Stimulated activated CD4-positive, alpha-beta T cell treated with anti-CD3 and anti-CD28 coated beads, TNF-alpha, amount 100 ng/mL, for 1 hour (primary cell): ENCODE results near the gene SLC44A3.

Experiments
- DNase-seq, 3 donors: peaks; one replicate each; pipeline ENCODE4 v3.0.0-alpha.2; 2020; ENCODE audit warnings: low read depth in 3 of 3, low spot score in 1 of 3

SLC44A3 gene

GRCh38 chr1:94799206-94799605, 21.0 kb upstream of the SLC44A3 start:
- no peak for DNase-seq

DNA sequence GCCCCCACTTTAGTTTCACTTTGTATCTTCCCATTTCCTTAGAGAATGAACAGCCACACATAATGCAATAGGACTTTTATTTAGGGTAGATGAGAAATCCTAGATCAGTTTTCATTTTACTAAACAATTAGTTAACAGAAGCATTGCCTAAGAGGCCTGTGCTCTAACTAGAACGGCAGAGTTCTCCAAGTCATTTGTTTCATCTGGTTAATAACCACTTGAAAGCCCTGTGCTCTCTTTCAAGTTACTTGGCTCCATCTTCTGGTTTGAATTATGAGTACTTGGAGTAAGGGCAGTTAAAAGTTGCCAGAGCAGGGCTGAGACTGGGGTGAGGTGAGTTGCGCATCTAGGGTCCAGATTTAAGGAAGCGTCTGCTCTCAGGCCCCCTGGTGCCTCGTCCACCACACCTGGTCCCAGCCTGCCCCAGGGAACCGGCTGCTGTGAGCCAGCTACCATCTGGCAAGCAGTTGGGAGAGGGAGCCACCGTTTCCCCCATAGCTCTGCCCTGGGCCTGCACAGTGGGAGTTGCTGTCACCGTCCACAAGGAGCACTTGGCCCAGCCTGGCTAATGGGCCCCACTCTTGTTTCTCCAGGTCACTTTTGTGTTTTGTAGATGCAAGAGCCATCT, 18.1 kb upstream of the SLC44A3 start:
- no peak for DNase-seq

DNA sequence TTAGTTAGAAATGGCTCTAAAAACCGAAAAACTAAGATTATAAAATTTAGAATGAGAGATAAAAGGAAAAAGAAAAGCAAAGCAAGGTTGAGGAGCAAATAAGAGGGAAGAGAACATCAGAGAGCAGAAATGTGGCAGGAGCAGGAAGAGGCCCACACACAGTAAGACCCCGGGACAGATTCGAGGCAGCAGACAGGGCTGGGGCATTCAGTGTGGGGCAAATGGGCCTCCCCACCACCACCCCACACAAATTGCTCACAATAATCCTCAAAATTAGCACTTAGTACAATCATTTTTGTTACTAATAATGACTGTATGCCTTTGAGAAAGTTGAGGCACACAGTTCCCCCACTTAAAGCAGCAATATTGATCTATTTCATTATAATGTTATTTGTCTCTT, 17.1 kb upstream of the SLC44A3 start:
- DNase-seq, result no peak

GRCh38 chr1:94803517-94804441, 16.4 kb upstream of the SLC44A3 start:
- DNase-seq, result no peak

GRCh38 chr1:94804442-94804837, 15.7 kb upstream of the SLC44A3 start:
- DNase-seq, result no peak

DNA sequence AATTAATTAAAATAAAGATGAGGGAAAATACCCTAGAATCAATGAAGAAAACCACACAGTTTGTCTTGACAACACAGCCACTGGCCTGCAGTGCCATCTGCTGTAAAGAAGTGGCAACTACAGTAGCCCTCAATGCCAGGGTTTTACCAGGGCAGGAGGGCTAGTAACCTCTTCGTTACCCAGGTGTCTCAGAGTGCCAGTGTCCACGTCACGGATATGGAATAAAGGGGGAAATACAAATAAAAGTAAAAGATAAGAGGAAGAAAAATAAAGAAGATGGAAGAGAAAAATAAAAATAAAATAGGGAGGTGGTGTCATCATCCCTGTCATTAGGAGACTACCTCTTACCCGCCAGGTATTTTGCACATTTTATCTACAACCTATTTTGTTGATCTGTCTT, 14.2 kb upstream of the SLC44A3 start:
- DNase-seq, result peak in 1 of 3 donors; percentile 21

GRCh38 chr1:94806441-94806871, 13.7 kb upstream of the SLC44A3 start:
- DNase-seq, result no peak

- no peak for DNase-seq
These were observed 12.2 kb upstream of the SLC44A3 start for GRCh38 chr1:94807742-94808491.

- DNase-seq, result no peak
These were observed 11.5 kb upstream of the SLC44A3 start for GRCh38 chr1:94808669-94809068.

- DNase-seq, result no peak
These were observed 7.2 kb upstream of the SLC44A3 start for GRCh38 chr1:94812985-94813384.

GRCh38 chr1:94816030-94816429, 4.1 kb upstream of the SLC44A3 start:
- no peak for DNase-seq

DNA sequence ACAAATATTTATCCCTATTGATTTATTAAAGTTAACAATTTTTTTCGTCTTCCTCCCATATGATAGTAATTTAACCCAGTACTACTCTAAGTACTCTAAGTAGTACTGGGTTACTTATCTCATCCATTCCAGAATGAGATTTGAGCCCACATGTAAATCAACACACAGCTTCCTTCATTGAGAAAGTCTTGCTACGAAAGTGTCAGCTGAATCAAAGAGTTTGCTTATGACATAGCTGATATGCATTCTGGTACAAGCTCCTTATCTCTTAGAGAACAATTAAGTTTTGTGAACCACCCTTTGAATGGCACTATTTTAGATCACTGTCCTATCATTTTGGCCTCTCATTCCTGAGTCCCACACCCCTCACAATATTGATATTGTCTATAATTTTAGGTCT, 2.4 kb upstream of the SLC44A3 start:
- no peak for DNase-seq

DNA sequence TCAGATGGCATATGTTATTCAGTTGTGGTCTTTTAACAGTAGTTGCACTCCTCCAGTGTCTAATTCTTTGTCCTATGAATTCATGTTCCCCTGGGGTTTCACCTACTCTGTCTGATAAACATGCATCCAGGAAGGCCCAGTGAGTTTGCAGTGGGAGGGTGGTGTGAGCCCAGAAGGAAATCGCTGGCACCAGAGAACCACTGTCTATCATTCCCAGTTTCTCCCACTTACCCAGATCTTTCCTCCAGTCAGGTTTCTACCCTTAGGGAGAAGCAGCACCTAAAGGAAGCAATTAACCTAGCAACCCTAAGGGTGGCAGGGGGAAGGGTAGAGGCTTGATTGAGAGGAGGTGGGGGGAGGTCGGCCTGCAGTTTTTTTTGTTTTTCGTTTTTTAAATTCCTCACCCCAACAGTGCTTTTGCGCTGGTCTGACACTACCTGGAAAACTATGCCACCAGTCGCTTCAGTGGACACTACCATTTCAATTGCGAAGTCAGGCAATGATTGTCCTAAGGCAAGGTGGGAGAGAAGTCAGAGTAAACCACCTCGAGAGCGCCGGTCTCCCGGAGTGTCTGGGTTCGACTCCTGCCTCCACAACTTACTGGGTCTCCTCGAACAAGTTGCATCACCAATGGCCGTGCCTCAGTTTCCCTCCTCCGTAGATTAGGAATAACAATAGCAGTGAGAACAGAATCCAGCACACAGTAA, 766 bp upstream of the SLC44A3 start:
- no peak for DNase-seq

- no peak for DNase-seq
These were observed 779 bp downstream of the SLC44A3 start for GRCh38 chr1:94820936-94821335.

DNA sequence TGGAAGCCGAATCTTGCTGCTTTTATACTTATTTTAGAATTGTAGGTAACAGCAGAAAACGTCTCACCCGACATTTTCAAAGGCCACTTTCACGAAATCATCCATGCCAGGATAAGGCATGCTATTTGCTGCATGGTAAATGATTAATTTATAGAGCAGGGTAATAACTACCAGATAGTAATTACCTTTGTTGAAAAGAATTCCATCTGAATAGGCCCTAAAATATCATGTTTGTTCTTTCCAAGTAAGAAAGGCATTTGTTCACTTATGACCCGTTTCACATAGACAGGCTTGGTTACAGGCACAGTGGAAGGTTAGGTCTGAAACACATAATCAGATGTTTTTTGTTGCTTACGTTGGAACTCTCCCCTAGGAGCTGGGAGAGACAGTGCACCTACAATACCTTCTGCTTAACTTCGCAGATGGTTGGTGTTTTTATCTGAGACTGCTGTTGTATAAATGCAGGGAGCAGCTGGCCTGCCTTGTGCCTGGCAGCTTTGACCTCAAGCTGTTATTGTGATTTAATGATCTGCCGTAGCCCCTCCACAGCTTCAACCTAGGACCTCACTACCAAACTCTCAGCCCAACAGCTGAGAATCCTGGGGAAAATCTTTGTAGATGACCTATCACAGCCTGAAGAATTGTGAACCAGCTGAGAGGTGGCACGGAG, 1.6 kb downstream of the SLC44A3 start:
- DNase-seq, result no peak

GRCh38 chr1:94823116-94823515, 3.0 kb downstream of the SLC44A3 start:
- DNase-seq, result no peak

DNA sequence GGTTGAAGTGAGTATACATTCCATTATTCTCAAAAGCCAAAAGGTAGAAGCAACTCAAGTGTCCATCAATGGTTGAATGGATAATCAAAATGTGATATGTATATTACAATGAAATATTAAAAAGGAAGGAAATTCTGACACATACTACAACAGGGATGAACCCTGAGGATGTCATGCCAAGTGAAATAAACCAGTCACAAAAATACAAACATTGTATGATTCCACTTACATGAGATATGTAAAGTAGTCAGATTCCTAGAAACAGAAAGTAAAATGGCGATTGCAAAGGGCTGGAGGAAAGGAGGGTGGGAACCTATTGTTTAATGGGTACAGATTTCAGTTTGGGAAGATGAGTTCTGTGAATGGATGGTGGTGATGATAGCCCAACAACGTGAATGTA, 5.8 kb downstream of the SLC44A3 start:
- DNase-seq, result no peak

GRCh38 chr1:94827434-94827833, 7.3 kb downstream of the SLC44A3 start:
- DNase-seq, result no peak

DNA sequence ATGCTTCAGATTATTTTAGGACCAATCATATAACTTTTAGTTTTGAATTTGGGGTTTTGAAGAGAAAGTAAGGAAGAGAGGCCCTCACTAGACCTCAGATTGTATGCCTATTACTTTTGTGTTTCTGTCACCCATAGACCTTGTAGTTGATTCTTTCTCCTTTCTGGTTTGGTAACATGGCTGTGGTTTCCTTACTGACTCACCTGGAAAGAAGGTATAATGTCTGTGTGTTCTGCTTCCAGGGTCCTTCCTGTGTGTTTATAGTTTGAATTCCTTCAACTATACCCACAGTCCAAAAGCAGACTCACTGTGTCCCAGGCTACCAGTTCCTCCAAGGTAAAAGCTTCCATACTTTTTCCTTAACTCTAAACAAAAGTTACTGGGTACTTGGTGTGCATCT, 8.1 kb downstream of the SLC44A3 start:
- DNase-seq, result no peak

- DNase-seq, result no peak
These were observed 11.5 kb downstream of the SLC44A3 start for GRCh38 chr1:94831641-94832040.

- DNase-seq, result no peak
These were observed 12.3 kb downstream of the SLC44A3 start for GRCh38 chr1:94832446-94832845.
